GM12878 (cell line): ENCODE measurements around the gene BLTP1. TPM values are rescaled to one million over a fixed set of nuclear protein-coding genes. Genes with fewer than 3 reads are reported as not detected.

Experiments
- ATAC-seq: fragments of 200-7000 bp; cut with Tn5 transposase; 3 replicates; pipeline ENCODE4 v1.9.1; 2020; ENCODE audit warnings: mild to moderate bottlenecking, moderate library complexity
- BruUV-seq: library from RNA; stranded (reverse); fragments of 400-500 nt; replicated peaks from 2 replicates; lab custom pipeline; 2021; lab: Mats Ljungman, UMichigan
- CTCF ChIA-PET: fragments of 300-600 bp; sonication (Branson Sonifier 250); formaldehyde crosslinking; extraction: SDS; loops from one replicate; lab custom pipeline; 2021; ENCODE audit warnings: inconsistent platforms; lab: Yijun Ruan, JAX
- POLR2A ChIA-PET: fragments of 350-600 bp; formaldehyde crosslinking; extraction: SDS; loops from one replicate; lab custom pipeline; 2021; ENCODE audit warnings: inconsistent platforms; lab: Charles Lee
- RAD21 ChIA-PET: fragments of 300-600 bp; sonication (Branson Sonifier 250); formaldehyde crosslinking; loops from one replicate; lab custom pipeline; 2023; ENCODE audit warnings: antibody characterized with exemption; ENCODE audit not compliant: unreplicated experiment; lab: Charles Lee
- SMC1A ChIA-PET: fragments of 300-600 bp; sonication (Branson Sonifier 250); formaldehyde crosslinking; loops from one replicate; lab custom pipeline; 2023; ENCODE audit not compliant: unreplicated experiment, uncharacterized antibody; lab: Charles Lee
- DNase-seq: peaks from one replicate; pipeline ENCODE4 v3.0.0-alpha.2; 2011; ENCODE audit warnings: low read depth, low spot score
- FAIRE-seq: peaks from 3 replicates; lab custom pipeline; 2011; peaks lifted over from hg19 to GRCh38; lab: Jason Lieb, UNC
- H2AFZ ChIP-seq: 2 replicates; pipeline ENCODE4 v1.6.0; 2011; ENCODE audit warnings: low read depth, low read length, control low read depth; ENCODE audit not compliant: control insufficient read depth
- H3K27ac ChIP-seq: 2 replicates; pipeline ENCODE4 v1.5.1; 2011; ENCODE audit warnings: control low read depth; ENCODE audit not compliant: control insufficient read depth, insufficient read depth
- H3K27me3 ChIP-seq, 2 experiments: replicated peaks in 1 of 2; 2 replicates each; pipeline versions ENCODE4 v1.6.0 to v1.6.1; 2011; ENCODE audit warnings: low read length in 1 of 2; ENCODE audit not compliant: control insufficient read depth in 2 of 2, insufficient read depth in 2 of 2
- H3K36me3 ChIP-seq, 2 experiments: 2 replicates each; pipeline ENCODE4 v1.5.1; 2011; ENCODE audit warnings: low read length in 1 of 2; ENCODE audit not compliant: control insufficient read depth in 2 of 2, insufficient read depth in 2 of 2
- H3K4me1 ChIP-seq: 2 replicates; pipeline ENCODE4 v1.6.1; 2011; ENCODE audit warnings: mild to moderate bottlenecking, low read length, moderate library complexity, mixed read lengths; ENCODE audit not compliant: control insufficient read depth, insufficient read depth
- H3K4me2 ChIP-seq: 2 replicates; pipeline ENCODE4 v1.6.0; 2011; ENCODE audit warnings: control low read depth; ENCODE audit not compliant: control insufficient read depth, insufficient read depth
- H3K4me3 ChIP-seq: fragments of 200-600 bp; sonication (generic); 2 replicates; pipeline ENCODE4 v1.5.1; 2016
- H3K79me2 ChIP-seq: 2 replicates; pipeline ENCODE4 v1.6.0; 2011; ENCODE audit warnings: low read length; ENCODE audit not compliant: control insufficient read depth, insufficient read depth
- H3K9ac ChIP-seq: 2 replicates; pipeline ENCODE4 v1.8.0; 2011; ENCODE audit warnings: low read length, control low read depth, mixed read lengths; ENCODE audit not compliant: control insufficient read depth, insufficient read depth
- H3K9me3 ChIP-seq: replicated peaks from 3 replicates; pipeline ENCODE4 v1.5.1; 2011; ENCODE audit warnings: mild to moderate bottlenecking, low read length; ENCODE audit not compliant: control insufficient read depth, insufficient read depth
- H4K20me1 ChIP-seq: 2 replicates; pipeline ENCODE4 v1.6.0; 2011; ENCODE audit not compliant: control insufficient read depth, insufficient read depth
- ATF7 ChIP-seq: fragments of 450-650 bp; IDR thresholded peaks from 2 replicates; pipeline ENCODE4 v1.6.1; 2016; ENCODE audit warnings: low read depth, mild to moderate bottlenecking
- CREM ChIP-seq: IDR thresholded peaks from 2 replicates; pipeline ENCODE4 v1.6.1; 2014; ENCODE audit warnings: antibody characterized with exemption, low read depth
- GATAD2B ChIP-seq: fragments of 450-650 bp; conservative IDR thresholded peaks from 2 replicates; pipeline ENCODE4 v1.6.1; 2017; ENCODE audit warnings: low read depth, mild to moderate bottlenecking, moderate library complexity
- KAT2A ChIP-seq: conservative IDR thresholded peaks from 2 replicates; pipeline ENCODE4 v1.6.1; 2011; ENCODE audit warnings: low read depth, low read length; ENCODE audit not compliant: control insufficient read depth
- MYB ChIP-seq: fragments of 150-350 bp; IDR thresholded peaks from 2 replicates; pipeline ENCODE4 v1.6.1; 2014; ENCODE audit warnings: mild to moderate bottlenecking, low read depth, low read length, borderline replicate concordance
- NFXL1 ChIP-seq: fragments of 450-650 bp; IDR thresholded peaks from 2 replicates; pipeline ENCODE4 v1.6.1; 2017; ENCODE audit warnings: antibody characterized with exemption, mild to moderate bottlenecking, borderline replicate concordance
- NR2C1 ChIP-seq: fragments of 450-650 bp; IDR thresholded peaks from 2 replicates; pipeline ENCODE4 v1.6.1; 2017; ENCODE audit warnings: antibody characterized with exemption, mild to moderate bottlenecking, moderate library complexity
- RAD51 ChIP-seq: fragments of 450-650 bp; IDR thresholded peaks from 2 replicates; pipeline ENCODE4 v1.6.1; 2016; ENCODE audit warnings: moderate library complexity, mild to moderate bottlenecking, inconsistent platforms
- REST ChIP-seq: IDR thresholded peaks from 2 replicates; pipeline ENCODE4 v1.6.1; 2012; ENCODE audit warnings: mild to moderate bottlenecking, low read depth, low read length
- RUNX3 ChIP-seq: IDR thresholded peaks from 2 replicates; pipeline ENCODE4 v1.6.1; 2012; ENCODE audit warnings: low read length, inconsistent platforms
- SUZ12 ChIP-seq: fragments of 200-600 bp; sonication (generic); IDR thresholded peaks from one replicate; pipeline ENCODE4 v1.6.1; 2018; ENCODE audit warnings: antibody characterized with exemption, mild to moderate bottlenecking; ENCODE audit not compliant: unreplicated experiment
- TARDBP ChIP-seq: IDR thresholded peaks from 2 replicates; pipeline ENCODE4 v1.6.1; 2016; ENCODE audit warnings: borderline replicate concordance
- TBL1XR1 ChIP-seq: IDR thresholded peaks from 2 replicates; pipeline ENCODE4 v1.6.1; 2012; ENCODE audit warnings: low read depth, low read length, improper control_type of control experiment
- USF1 ChIP-seq: IDR thresholded peaks from 2 replicates; pipeline ENCODE4 v1.6.1; 2011; ENCODE audit warnings: borderline replicate concordance, low read depth, mild to moderate bottlenecking, moderate library complexity, mixed read lengths, low read length; ENCODE audit not compliant: insufficient read depth; ENCODE audit errors: extremely low read length
- ZNF217 ChIP-seq: fragments of 450-650 bp; IDR thresholded peaks from 2 replicates; pipeline ENCODE4 v1.6.1; 2017; ENCODE audit warnings: antibody characterized with exemption, mild to moderate bottlenecking
- ZNF384 ChIP-seq: IDR thresholded peaks from 2 replicates; pipeline ENCODE4 v1.6.1; 2012; ENCODE audit warnings: low read depth, mild to moderate bottlenecking, low read length, improper control_type of control experiment, borderline replicate concordance
- WGBS: methylation state at CpG from one replicate; pipeline ENCODE4 v1.1.6; 2016; ENCODE audit warnings: low lambda C conversion rate; ENCODE audit not compliant: insufficient replicate concordance, insufficient coverage; ENCODE audit errors: missing lambda C conversion rate; 5-methylcytosine and 5-hydroxymethylcytosine counted together
- in situ Hi-C: fragments of 300-500 bp; cut with MboI; formaldehyde crosslinking; loops from 9 replicates; pipeline ENCODE4 v1.14.3; 2018; ENCODE audit warnings: mixed read lengths
- intact Hi-C: fragments of 100-400 bp; cut with micrococcal nuclease; formaldehyde crosslinking; loops from one replicate; pipeline ENCODE4 v1.14.2; 2022; ENCODE audit not compliant: unreplicated experiment
- polyA plus RNA-seq, 11 experiments: library from polyadenylated mRNA; depleted of rRNA in 4 of 11; unstranded in 6 of 11; stranded (reverse) in 5 of 11; fragments of >200 nt; fragmentation: Nextera tagmentation in 4 of 11; fragmentation: Illumina TruSeq in 1 of 11; extraction: Ambion mirVana in 4 of 11; extraction: Trizol in 1 of 11; gene quantifications; 1 replicate in 1 of 11; 2 replicates in 10 of 11; pipeline versions ENCODE4 v1.2.1 to v1.2.3, GENCODE V29; 2011 to 2016; ENCODE audit warnings: inconsistent platforms in 2 of 11, missing spikeins in 2 of 11, low read depth in 1 of 11
- total RNA-seq, 4 experiments: library from RNA; depleted of rRNA in 3 of 4; stranded (reverse); fragments of >200 nt in 3 of 4; fragmentation: Illumina TruSeq in 1 of 4; extraction: Trizol in 1 of 4; gene quantifications; 2 replicates each; pipeline versions ENCODE4 v1.2.1 to v1.2.3, GENCODE V29; 2013 to 2021

Gene BLTP1
- total and polyA plus RNA-seq, 10 of the 15 experiments (the other 5 are each of a cell fraction or from before 2014, with no cell fraction given): 3.4 to 38.1 (median 16.3) TPM

- ChIA-PET SMC1A (interaction anchor here (1.1 kb wide), 1 partner anchor 8 kb away, joined by 6 read pairs; no protein-coding TSS in a partner anchor), RAD21 (no interaction called here), POLR2A (no interaction called here), CTCF (interaction anchor here (0.6 kb wide), 1 partner anchor 49 kb away, joined by 3 read pairs; no protein-coding TSS in a partner anchor)
- Histone ChIP-seq H2AFZ (no peak overlapping the region), H3K27ac (no peak overlapping the region), H3K27me3 (no peaks in the 10 kb centered on the region), H3K4me3 (no peak overlapping the region), H3K9ac (no peak overlapping the region), H4K20me1 (no peaks in the 10 kb centered on the region), H3K4me2 (no peak overlapping the region), H3K36me3 (no peaks in the 10 kb centered on the region), H3K4me1 (no peaks in the 10 kb centered on the region), H3K9me3 (no peaks in the 10 kb centered on the region; the same call in 2 of the 3 replicates), H3K79me2 (no peaks in the 10 kb centered on the region)
- TF ChIP-seq KAT2A (no peak), CREM (no peak), ATF7 (no peak), NR2C1 (no peak), RAD51 (no peak), ZNF217 (no peak), ZNF384 (no peak), RUNX3 (no peak), MYB (no peak), TARDBP (no peak)
- no peak for DNase-seq
- no TSS peak for BruUV-seq
- no peak for FAIRE-seq
- in situ Hi-C loops (no loop called here), intact Hi-C loops (no loop called here)
- 22% methylated on average over 2 of the region's 2 CpGs for WGBS
- no peak for ATAC-seq
Measured at GRCh38 chr4:122122083-122122482, 30.0 kb upstream of the BLTP1 start.

GRCh38 chr4:122129061-122129460, 23.1 kb upstream of the BLTP1 start:
- in situ Hi-C loops: no loop called here
- H3K9ac ChIP-seq: no peak overlapping the region
- no TSS peak for BruUV-seq
- CTCF ChIA-PET: no interaction called here
- H2AFZ ChIP-seq: no peak overlapping the region
- intact Hi-C loops: no loop called here
- RAD21 ChIA-PET: no interaction called here
- ATAC-seq (no peak), DNase-seq (no peak), FAIRE-seq (no peak)
- no peaks in the 10 kb centered on the region for H3K27me3 ChIP-seq
- H3K27ac ChIP-seq: no peak overlapping the region
- no peaks in the 10 kb centered on the region for H3K9me3 ChIP-seq
- no peak overlapping the region for H3K4me2 ChIP-seq
- H3K4me3 ChIP-seq: no peak overlapping the region
- no peaks in the 10 kb centered on the region for H3K4me1 ChIP-seq
- H4K20me1 ChIP-seq: no peaks in the 10 kb centered on the region
- H3K36me3 ChIP-seq: no peaks in the 10 kb centered on the region
- POLR2A ChIA-PET: no interaction called here
- SMC1A ChIA-PET: no interaction called here
- no peaks in the 10 kb centered on the region for H3K79me2 ChIP-seq
- WGBS: 0% methylated on average over 1 of the region's 1 CpG
- no peak for TF ChIP-seq TBL1XR1
- TF ChIP-seq ATF7: no peak
- no peak for TF ChIP-seq USF1
- no peak for TF ChIP-seq REST
- TF ChIP-seq GATAD2B: no peak
- no peak for TF ChIP-seq SUZ12
- TF ChIP-seq NFXL1: no peak
